GM19468 (cell line): ENCODE measurements around the gene P4HA3.
"Not testable (repeated sequence)": the region's sequence is repeated elsewhere in the genome, so short reads cannot be mapped to it uniquely, and the experiment has no call there.

ENCODE experiments used
- ATAC-seq: cut with Tn5 transposase; IDR thresholded peaks from one replicate; pipeline ENCODE4 v1.9.1; 2021; ENCODE audit warnings: mild to moderate bottlenecking, moderate library complexity, moderate number of reproducible peaks; ENCODE audit not compliant: unreplicated experiment; ENCODE audit errors: extremely low read depth

Gene P4HA3

DNA sequence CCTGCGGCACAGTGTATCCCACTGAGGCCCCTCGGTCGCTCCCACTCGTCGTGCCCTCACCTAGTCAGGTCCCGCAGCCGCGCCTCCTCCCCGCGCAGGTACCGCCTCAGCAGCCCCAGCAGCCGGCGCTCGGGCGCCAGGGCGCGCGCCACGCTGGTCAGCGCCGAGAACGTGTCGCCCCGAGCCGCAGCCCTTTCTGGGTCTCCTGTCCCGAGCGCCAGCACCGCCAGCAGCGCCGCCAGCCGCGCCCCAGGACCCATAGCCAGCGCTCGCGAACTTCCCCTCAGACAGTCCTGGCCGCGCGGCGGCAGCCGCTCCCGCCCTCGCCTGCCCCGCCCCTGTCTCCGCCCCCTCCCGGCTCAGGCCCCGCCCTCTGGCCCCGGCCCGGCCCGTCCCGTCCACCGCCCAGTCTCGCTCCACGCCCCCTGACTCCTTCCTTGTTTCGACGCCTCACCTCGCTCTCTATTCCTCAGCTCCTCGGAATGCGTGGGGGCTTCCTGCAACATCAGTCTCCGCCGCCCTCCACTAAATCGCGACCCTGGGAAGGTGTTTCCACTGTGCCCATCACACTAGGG, at the start of gene P4HA3:
P4HA3 (minus strand) TSS at position 289 of the 575 bp plus-strand sequence; CDS start at position 260, 29 bp downstream.
- ATAC-seq, result no peak

DNA sequence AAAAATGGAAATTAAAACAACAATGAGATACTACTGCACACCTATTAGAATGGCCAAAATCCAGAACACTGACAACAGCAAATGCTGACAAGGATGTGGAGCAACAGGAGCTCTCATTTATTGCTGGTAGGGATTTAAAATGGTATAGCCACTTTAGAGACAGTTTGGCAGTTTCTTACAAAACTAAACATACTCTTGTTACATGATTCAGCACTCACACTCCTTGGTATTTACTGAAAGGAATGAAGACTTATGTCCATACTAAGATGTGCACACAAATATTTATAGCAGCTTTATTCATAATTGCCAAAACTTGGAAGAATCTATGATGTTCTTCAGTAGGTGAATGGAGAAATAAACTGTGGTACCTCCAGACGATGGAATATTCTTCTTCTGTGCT, 46.0 kb upstream of the P4HA3 start:
- ATAC-seq, result no peak

DNA sequence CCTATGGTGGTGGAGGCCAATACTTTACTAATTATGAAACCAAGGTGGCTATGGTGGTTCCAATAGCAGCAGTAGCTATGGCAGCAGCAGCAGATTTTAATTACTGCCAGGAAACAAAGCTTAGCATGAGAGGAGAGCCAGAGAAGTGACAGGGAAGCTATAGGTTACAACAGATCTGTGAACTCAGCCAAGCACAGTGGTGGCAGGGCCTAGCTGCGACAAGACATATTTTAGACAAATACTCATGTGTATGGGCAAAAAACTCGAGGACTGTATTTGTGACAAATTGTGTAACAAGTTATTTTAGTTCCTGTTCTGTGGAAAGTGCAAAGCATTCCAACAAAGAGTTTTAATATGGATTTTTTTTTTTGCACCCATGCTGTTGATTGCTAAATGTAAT, 44.2 kb upstream of the P4HA3 start:
- ATAC-seq, result no peak

DNA sequence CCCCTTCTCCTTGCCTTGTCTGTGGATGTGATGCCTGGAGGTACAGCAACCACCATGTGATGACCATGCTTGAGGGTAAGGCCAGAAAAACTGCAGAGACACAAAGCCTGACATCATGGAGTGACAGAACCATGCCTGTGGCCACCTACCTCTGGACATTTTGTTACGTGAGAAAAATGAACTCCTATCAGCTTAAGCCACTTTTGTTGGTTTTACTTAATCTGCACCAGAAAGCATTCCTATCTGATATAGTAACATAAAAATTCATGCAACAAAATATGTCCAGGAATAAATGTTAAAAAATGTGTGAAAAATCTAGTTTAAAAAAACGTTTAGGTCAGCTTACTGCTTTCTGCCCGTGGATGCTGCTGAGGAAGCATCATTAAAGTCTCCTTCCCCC, 42.6 kb upstream of the P4HA3 start:
- ATAC-seq, result no peak

DNA sequence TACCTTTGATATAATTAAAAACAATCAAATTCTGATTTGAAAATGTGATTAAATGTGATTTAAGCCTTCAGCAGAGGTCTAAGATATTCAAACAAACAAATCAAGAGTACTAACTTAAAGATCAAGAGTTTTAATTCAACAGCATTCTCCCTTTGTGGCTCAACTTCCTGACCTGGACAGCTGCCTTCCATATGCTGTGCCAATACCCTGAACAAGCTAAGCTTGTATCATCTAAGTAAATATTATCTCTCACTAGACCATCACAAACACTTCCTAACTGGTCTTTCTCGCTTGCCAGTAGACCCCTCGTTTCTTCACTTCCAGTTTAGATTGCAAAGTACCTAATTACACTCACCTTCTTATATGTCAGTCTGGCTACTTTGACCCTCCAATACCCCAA, 35.9 kb upstream of the P4HA3 start:
- no peak for ATAC-seq

DNA sequence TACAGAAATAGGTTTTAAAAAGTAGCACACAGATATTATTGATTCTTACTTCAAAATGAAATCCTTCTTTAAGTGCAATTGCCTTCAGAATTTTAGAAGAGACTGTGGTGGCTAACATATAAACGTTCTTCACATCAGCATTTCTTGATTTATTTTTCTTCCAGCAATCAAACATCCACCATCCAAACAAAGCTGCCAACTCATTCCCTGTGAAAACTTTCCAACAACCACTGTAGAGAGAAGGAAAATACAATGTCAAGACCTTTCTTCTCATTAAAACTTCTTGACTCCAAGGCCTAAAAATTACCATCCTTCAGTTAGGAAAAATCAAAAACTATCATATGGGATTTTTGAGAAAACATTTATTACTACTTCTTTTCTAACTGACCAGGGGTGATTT, 34.0 kb upstream of the P4HA3 start:
- ATAC-seq, result no peak

DNA sequence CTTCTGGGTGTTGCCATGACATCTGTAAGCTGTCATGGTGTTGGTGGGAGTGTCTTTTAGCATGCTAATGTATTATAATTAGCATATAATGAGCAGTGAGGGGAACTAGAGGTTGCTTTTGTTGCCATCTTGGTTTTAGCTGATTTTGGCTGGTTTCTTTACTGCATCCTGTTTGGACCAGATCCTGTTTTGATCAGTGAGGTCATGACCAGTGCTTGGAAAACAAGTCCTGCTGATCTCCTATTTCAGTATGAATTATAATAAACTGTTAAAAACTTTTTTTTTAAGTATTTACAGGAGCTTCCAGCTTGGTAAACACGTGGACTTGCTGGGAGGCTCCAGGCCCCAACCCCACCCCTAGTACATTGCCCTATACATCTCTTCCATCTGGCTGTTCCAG, 30.5 kb upstream of the P4HA3 start:
- ATAC-seq, result no peak

DNA sequence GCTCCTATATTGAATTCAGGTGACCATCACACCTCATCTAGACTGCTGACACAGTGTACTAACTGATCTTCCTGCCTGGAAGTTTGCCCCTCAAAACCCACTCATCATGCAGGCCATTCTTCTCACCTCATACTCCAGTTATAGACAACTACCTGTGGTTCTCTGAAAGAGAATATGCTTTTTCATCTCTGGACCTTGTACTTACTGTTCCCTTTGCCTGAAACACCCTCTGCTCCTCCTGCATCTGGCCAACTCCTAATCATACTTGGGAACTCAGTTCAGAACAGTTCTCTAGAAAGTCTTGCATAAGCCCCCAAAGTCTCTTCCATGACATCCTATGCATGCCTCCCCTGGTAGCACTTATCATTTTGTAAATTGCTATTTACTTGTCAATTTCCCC, 28.2 kb upstream of the P4HA3 start:
- no peak for ATAC-seq

DNA sequence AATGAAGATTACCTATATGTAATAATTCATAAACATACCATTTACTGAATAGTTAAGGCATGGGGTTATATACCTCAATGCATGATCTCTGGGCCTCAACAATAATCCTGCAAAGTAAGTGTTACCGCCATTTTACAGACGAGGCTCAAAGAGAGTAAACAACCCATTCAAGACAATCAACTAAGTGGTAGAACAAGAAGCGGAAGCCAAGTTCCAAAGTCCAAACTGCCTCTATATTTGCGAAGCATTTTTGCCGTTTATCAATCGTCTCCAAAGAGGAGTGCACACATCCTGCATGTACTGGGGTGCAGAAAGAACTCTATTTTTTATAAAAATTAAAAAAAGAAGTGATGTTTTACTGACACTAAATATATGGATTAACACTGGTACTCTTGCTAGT, 27.5 kb upstream of the P4HA3 start:
- ATAC-seq, result no peak

DNA sequence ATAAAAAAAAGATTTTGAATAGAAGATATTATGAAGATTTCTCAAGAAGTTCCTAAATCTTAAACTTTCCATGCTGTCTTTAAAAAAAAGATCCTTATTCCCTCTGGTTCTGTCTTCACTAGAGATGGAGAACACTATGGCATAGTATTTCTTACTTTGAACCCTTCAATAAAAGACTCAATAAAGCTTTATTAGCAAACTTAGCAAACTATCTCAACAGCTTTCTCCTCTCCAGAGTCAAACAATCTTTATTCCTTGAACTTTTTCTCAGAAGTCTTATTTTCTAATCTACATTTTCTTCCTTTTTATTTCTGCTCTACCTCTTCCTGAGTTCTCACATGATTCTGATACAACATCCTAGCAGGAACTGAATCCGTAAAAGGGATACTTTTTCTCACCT, 21.8 kb upstream of the P4HA3 start:
- ATAC-seq, result no peak

DNA sequence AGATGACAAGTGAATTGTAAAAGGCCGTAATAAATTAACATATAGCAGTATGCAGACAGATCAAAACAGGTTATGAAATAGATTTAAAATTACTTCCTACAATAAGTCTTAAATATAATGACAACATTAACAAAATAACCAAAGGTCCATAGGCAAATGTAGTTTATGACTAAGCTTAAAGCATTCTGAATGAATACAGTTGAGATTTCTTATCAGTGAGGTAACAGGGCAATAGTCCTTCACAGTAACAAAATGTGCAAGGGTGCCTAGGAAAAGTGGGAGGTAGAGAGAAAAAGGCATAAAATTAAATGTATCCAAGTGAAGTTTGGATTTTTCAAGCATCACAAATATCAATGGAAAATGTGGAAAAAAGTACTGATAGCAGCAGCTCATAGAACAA, 20.9 kb upstream of the P4HA3 start:
- ATAC-seq, result no peak

DNA sequence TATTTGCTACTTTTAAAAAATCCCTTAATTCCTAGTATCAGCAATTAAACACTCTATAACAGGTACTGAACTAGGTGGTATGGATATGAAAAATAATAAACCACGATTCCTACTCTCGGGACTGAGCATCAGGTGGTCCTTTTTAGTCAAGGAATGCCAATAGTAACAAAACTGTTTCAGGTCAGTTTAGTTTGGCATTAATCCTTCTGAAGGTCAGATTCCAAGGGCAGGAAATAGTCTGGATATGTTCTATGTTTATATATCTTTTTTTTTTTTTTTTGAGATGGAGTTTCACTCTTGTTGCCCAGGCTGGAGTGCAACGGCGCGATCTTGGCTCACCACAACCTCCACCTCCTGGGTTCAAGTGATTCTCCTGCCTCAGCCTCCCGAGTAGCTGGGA, 19.6 kb upstream of the P4HA3 start:
- not testable (repeated sequence) for ATAC-seq

DNA sequence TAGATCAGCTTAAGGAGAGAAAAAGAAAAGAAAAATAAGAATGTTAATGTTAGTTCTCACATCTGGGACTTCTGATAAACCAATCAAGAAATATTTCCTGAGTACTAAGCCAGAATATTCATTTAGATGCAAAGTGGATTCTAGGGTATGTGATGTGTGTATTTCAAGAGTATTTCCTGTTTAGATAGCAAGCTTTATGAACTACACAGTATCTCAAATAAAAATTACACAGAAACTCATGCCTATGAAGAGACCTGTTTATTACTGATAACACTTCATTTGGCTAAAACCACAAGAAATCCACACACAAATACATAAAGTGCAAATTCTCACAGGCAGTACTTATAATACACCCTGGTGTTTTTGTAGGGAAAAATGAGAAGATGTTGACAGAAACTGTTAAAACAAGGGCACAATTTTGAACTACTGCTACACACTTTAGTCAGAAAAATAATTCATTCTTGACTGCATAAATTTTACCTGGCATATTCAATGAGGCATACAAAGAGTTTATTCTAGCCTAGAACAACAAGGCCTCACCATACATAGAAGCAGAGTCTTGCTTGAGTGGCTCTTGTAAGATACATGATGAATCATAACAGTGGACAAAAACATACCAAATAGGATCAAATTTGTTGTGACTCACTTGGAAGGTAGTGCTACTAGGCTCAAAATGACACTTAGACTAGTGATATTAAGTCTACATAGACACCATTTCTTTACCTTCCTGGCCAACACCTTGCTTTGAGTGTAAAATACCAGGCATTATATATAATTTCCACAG, 18.8 kb upstream of the P4HA3 start:
- no peak for ATAC-seq

DNA sequence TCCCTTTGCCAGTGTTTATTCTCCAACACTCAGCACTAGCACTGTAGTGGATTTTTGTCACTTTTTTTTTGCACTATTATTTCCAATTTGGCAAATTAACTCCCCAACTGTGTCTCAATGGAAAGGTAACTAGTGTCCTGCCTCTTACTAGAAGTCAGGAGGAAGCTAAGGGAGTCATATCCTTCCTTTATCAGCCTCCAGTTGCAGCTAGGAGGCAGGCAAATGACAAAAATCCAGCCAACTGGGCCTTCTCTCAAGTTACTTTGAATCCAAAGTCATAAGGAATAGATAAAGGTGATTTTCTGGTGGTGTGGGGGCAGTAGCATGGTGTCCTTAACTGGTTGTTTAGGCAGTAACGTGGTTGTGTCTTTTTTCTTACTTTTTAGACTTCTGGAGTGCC, 15.6 kb upstream of the P4HA3 start:
- ATAC-seq, result no peak

DNA sequence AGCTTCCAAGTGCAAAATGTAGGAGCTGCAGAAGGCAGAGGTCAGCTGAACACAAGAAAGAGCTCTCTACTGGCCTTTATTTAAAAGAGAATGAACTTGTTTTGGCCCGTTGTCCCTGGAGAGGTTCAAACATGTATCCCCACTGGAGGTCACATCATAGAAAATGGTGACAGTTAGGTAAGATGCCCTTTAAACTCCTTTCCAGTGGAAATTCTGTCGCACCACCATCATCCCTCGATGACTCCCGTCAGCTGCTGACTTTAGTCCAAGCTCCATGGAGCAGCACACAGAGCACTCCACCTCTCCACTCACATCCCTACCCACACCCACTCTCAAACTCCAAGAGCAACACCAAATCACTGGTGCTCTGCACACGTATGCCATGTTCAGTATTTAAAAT, 15.2 kb upstream of the P4HA3 start:
- ATAC-seq, result no peak

DNA sequence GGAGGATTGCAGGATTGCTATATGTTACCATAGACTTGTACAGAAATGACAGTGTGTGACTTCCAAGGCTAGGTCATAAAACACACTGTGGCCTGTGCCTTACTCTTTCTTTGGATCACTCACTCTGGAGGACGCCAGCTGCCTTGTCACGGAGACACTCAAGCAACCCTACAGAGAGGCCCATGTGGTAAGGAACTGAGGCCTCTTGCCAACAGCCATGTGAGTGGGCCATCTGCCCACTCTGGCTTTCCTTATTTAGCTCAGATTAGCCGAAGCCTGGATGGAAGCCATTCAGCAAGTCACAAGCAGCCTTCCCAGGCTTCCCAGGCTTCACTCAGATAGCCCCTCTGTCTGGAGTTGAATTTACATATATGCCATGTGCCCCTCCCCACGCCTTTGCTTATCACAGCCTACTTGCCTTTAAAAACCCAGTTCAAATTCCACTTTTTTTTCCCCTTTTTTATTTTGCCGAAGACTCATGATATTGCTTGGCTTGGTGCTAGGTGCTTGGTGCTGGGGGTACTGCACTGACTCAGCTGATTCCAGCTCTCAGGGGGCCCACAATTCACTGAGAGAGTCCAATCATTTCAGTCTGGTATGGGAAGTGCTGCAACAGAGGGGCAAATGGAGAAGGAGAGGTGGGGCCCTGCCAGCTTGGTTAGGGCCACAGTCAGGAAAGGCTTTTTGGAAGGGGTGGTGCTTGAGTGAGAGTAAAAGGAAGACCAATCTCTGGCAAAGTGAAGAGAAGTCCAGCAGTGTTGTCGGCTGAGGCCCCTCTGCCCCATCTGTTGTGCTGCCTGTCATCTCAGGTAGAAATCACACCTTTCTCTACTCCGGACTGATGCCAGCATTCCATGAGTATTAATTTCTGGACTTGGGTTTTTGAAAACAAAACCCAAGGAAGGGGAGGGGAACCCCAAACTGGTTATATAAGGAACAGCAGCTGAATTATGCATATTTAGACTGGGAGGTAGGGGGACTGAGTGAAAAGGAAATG, 14.5 kb upstream of the P4HA3 start:
- ATAC-seq, result no peak

DNA sequence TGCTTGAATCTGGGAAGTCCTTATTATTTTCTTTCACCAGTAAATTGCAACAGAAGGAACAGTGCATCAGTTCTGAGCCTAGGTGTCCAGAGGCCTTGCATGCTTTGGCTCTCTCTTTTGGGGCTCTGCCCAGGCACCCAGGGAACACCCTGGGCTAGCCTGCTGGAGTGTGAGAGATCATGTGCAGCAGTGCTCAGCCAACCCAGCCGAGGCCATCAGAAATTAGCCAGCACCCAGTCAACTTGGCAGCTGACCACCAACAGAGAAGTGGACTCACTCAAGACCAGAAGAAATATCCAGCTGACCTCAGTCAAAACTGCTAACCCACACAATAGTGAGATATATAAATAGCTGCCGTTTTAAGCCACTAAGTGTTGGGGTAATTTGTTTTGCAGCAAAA, 11.2 kb upstream of the P4HA3 start:
- ATAC-seq, result no peak

DNA sequence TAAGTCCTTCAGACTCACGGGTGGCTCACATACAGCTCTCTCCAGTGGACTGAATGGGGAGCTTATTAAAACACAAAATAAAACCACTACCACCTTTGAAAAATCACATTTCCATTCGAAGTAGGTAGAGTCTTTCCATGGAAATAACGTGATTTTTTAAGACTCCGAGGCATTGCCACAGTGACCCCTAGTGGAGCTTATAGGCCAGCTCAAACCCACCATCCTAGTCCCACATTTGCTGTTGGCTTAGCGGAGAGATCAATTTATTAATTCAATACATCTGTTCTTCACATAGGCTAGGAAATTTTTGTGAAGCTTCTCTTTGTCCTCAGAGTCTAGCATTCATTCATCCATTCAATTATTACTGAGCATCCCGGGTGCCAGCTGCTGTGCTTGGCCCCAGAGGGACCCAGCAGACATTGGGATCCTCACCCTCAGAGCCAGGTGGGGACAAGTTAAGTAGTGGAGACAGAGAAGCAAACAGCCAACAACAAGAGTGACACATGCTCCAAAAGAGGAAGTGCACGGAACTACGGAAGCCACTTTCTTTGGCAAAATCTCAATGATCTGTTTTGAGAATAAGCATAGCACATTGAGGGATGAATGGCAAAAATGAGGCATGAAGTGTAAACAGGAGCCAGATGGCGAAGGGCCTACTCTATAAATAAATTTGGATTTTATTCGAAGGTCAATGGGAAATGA, 10.2 kb upstream of the P4HA3 start:
- ATAC-seq, result no peak

DNA sequence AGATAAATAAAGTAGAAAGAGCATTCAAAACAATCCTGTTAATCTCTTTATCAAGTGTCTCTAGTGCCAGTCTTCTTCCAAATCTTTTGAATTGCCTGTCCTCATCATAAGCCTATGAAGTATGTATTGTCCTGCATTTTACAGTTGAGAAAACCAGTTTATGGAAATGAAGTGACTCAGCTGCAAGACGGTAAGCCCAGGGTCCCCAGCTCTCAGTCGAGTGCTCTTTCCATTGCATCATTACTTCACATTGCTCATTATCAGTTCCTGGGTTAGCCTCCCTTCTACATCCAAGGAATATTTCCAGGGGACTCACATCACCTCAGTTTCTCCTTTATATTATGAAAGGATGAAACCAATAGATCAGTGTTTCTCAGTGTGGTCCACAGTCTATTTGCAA, 9.1 kb upstream of the P4HA3 start:
- no peak for ATAC-seq

DNA sequence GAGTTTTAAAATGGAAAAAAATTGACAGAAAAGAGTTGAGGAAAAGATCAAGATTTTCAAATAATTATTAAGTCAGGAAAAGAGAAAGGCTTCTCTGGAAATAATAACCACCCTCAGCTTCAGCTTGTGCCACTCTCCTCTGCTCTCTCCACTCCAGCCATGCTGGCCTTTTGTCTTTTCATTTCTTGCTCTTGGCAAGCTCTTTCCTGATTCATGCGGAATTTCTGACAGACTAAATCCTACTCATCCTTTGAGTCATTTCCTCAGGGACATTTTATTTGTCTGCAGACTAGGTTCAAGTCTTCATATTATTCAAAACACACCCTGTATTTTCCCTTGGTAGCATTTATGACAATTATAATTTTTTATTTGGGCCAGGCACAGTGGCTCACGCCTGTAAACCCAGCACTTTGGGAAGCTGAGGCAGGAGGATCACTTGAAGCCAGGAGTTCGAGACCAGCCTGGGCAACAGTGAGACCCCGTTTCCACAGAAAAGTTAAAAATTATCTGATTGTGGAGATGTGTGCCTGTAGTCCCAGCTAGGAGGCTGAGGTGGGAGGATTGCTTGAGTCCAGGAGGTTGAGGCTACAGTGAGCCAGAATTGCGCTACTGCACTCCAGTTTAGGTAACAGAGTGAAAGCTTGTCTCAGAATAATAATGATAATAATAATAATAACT, 7.8 kb upstream of the P4HA3 start:
- no peak for ATAC-seq
